OCI-LY7 (cell line): ENCODE data around the gene ANKRD13C. TPM values are rescaled to one million over a fixed set of nuclear protein-coding genes. Genes with fewer than 3 reads are reported as not detected.

Experiments used
- BruUV-seq: library from RNA; stranded (reverse); fragments of 400-500 nt; replicated peaks from 2 replicates; lab custom pipeline; 2021; lab: Mats Ljungman, UMichigan
- CTCF ChIA-PET: fragments of 300-600 bp; sonication (Branson Sonifier 250); formaldehyde crosslinking; loops from one replicate; lab custom pipeline; 2022; ENCODE audit warnings: antibody characterized with exemption; ENCODE audit not compliant: unreplicated experiment; lab: Charles Lee
- POLR2A ChIA-PET: fragments of 300-600 bp; sonication (Branson Sonifier 250); formaldehyde crosslinking; loops from one replicate; lab custom pipeline; 2022; ENCODE audit warnings: antibody characterized with exemption; lab: Charles Lee
- DNase-seq: peaks from one replicate; pipeline ENCODE4 v3.0.0-alpha.2; 2015; ENCODE audit warnings: low spot score
- H2AFZ ChIP-seq: fragments of 200-600 bp; sonication (generic), shearing (Covaris generic); 2 replicates; pipeline ENCODE4 v1.6.1; 2014; ENCODE audit warnings: mild to moderate bottlenecking, antibody characterized with exemption, low read length, moderate library complexity
- H3K27ac ChIP-seq: fragments of 200-600 bp; sonication (generic); 2 replicates; pipeline ENCODE4 v1.5.1; 2014; ENCODE audit warnings: mixed run types, low read depth, mild to moderate bottlenecking, moderate library complexity, low read length, inconsistent platforms; ENCODE audit not compliant: poor library complexity, severe bottlenecking
- H3K36me3 ChIP-seq: fragments of 200-600 bp; sonication (generic); 2 replicates; pipeline ENCODE4 v1.6.1; 2014; ENCODE audit warnings: mild to moderate bottlenecking, antibody characterized with exemption, low read length, moderate library complexity, mixed read lengths; ENCODE audit not compliant: insufficient read depth
- H3K4me1 ChIP-seq: fragments of 200-600 bp; sonication (generic); 2 replicates; pipeline ENCODE4 v1.5.1; 2014; ENCODE audit warnings: mild to moderate bottlenecking, low read length; ENCODE audit not compliant: insufficient read depth, poor library complexity, severe bottlenecking
- H3K4me2 ChIP-seq: fragments of 200-600 bp; sonication (generic); 2 replicates; pipeline ENCODE4 v1.6.1; 2014; ENCODE audit warnings: mild to moderate bottlenecking, low read length
- H3K4me3 ChIP-seq: fragments of 200-600 bp; sonication (generic); 2 replicates; pipeline ENCODE4 v1.5.1; 2014; ENCODE audit warnings: mild to moderate bottlenecking, low read depth, low read length; ENCODE audit not compliant: poor library complexity, severe bottlenecking
- H3K79me2 ChIP-seq: fragments of 200-600 bp; sonication (generic); 2 replicates; pipeline ENCODE4 v1.6.1; 2016; ENCODE audit warnings: low read depth, mild to moderate bottlenecking, low read length, moderate library complexity, mixed read lengths; ENCODE audit not compliant: insufficient read depth
- H3K9me2 ChIP-seq: fragments of 200-600 bp; sonication (generic); 2 replicates; pipeline ENCODE4 v1.6.1; 2016; ENCODE audit warnings: mild to moderate bottlenecking, low read length, mixed read lengths; ENCODE audit not compliant: insufficient read depth
- H3K9me3 ChIP-seq: fragments of 200-600 bp; sonication (generic); 2 replicates; pipeline ENCODE4 v1.6.1; 2014; ENCODE audit warnings: mild to moderate bottlenecking, mixed run types, low read length, mixed read lengths
- H4K20me1 ChIP-seq: fragments of 200-600 bp; sonication (generic); 2 replicates; pipeline ENCODE4 v1.6.1; 2014; ENCODE audit warnings: mild to moderate bottlenecking, antibody characterized with exemption, low read length, moderate library complexity, mixed read lengths; ENCODE audit not compliant: insufficient read depth
- CTCF ChIP-seq: fragments of 200-600 bp; sonication (generic); conservative IDR thresholded peaks from 2 replicates; pipeline ENCODE4 v1.5.1; 2014; ENCODE audit warnings: mild to moderate bottlenecking, antibody characterized with exemption, low read length, moderate library complexity, mixed read lengths
- EZH2phosphoT487 ChIP-seq: fragments of 200-600 bp; sonication (generic); IDR thresholded peaks from 2 replicates; pipeline ENCODE4 v1.6.1; 2018; ENCODE audit warnings: low read depth, borderline replicate concordance, mild to moderate bottlenecking, mixed run types, antibody characterized with exemption, low read length, moderate library complexity, mixed read lengths
- intact Hi-C: fragments of 100-400 bp; cut with micrococcal nuclease; formaldehyde crosslinking; loops from one replicate; pipeline ENCODE4 v1.10.0; 2022; ENCODE audit not compliant: unreplicated experiment
- total RNA-seq, 2 experiments: library from RNA; depleted of rRNA in 1 of 2; stranded (reverse); fragments of >200 nt in 1 of 2; shearing (Covaris generic) in 1 of 2; gene quantifications; 2 replicates each; pipeline ENCODE4 v1.2.3, GENCODE V29; 2014 to 2022

ANKRD13C gene
- total RNA-seq, 2 experiments from 2014 or later = 17.3 to 22.1 TPM

GRCh38 chr1:70264839-70265238, 89.7 kb downstream of the ANKRD13C start:
- Histone ChIP-seq H3K4me2 (no peak overlapping the region), H3K9me2 (no peaks in the 10 kb centered on the region), H4K20me1 (no peaks in the 10 kb centered on the region), H3K27ac (no peak overlapping the region), H3K9me3 (0 out of 2 replicates have a peak, but pooled peaks cover 9% of the 10 kb centered on the region), H2AFZ (no peak overlapping the region), H3K4me1 (no peaks in the 10 kb centered on the region), H3K36me3 (peaks cover 52% of the 10 kb centered on the region), H3K4me3 (no peak overlapping the region), H3K79me2 (no peaks in the 10 kb centered on the region)
- intact Hi-C loops = no loop called here
- ChIA-PET CTCF (interaction anchor here (0.6 kb wide), 1 partner anchor 60 kb away, joined by 6 read pairs; the partner anchor contains the start of gene LRRC40), POLR2A (interaction anchor here (0.6 kb wide), 1 partner anchor 68 kb away, joined by 4 read pairs; no protein-coding TSS in a partner anchor)
- DNase-seq = no peak
- no TSS peak for BruUV-seq
- no peak for TF ChIP-seq CTCF
- TF ChIP-seq EZH2phosphoT487 = no peak

DNA sequence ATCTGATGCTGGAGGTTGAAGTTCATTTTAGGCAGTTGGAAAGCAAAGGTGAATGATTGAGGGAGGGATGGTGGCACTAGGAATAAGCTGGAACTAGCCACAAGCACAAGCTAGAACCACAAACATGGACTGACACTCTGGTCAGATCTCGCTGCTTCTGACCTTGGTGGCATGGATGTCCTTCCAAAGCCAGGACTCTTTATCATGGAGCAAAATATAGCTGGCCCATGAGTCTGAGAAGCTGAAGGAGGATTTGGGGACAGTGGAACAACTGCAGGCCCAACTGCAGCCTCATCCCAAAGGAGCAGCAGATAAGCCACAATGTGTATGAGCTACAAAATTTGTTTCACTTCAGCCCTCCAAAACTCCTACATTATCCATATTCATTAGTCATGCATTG, 97.9 kb downstream of the ANKRD13C start:
- Histone ChIP-seq H3K4me2 (no peak overlapping the region), H2AFZ (no peak overlapping the region), H3K4me3 (no peak overlapping the region), H4K20me1 (peaks cover 11% of the 10 kb centered on the region), H3K9me3 (no peaks in the 10 kb centered on the region), H3K36me3 (peaks cover 37% of the 10 kb centered on the region), H3K9me2 (no peaks in the 10 kb centered on the region), H3K4me1 (no peaks in the 10 kb centered on the region), H3K27ac (no peak overlapping the region), H3K79me2 (no peaks in the 10 kb centered on the region)
- BruUV-seq = no TSS peak
- CTCF ChIA-PET = no interaction called here
- intact Hi-C loops = loop anchor here (10.0 kb wide), 1 partner anchor 228 kb away; no protein-coding TSS in a partner anchor
- no peak for DNase-seq
- TF ChIP-seq CTCF = no peak
- no peak for TF ChIP-seq EZH2phosphoT487
- POLR2A ChIA-PET = interaction anchor here (0.7 to 1.0 kb wide), 3 partner anchors 10 to 154 kb away, joined by 3 to 4 read pairs (median 3); partner anchors contain the start of gene CTH

- Histone ChIP-seq H4K20me1 (peaks cover 16% of the 10 kb centered on the region), H3K79me2 (no peaks in the 10 kb centered on the region; the same call in 1 of the 2 replicates), H3K4me3 (no peak overlapping the region), H3K9me2 (no peaks in the 10 kb centered on the region), H3K4me2 (no peak overlapping the region), H3K9me3 (no peaks in the 10 kb centered on the region), H3K4me1 (no peaks in the 10 kb centered on the region), H3K27ac (no peak overlapping the region), H2AFZ (no peak overlapping the region), H3K36me3 (peaks cover 100% of the 10 kb centered on the region)
- POLR2A ChIA-PET = interaction anchor here (1.1 kb wide), 1 partner anchor 12 kb away, joined by 3 read pairs; no protein-coding TSS in a partner anchor
- DNase-seq = no peak
- no TSS peak for BruUV-seq
- CTCF ChIA-PET = no interaction called here
- TF ChIP-seq CTCF (no peak), EZH2phosphoT487 (no peak)
- intact Hi-C loops = loop anchor here (10.0 kb wide), 1 partner anchor 816 kb away; no protein-coding TSS in a partner anchor
Measured at GRCh38 chr1:70248729-70249128, 105.8 kb downstream of the ANKRD13C start.
